HG02678 (cell line): ENCODE data around the gene SMNDC1.
A peak's percentile ranks its signal among the peaks of the same experiment; 100 is the strongest.
"Not testable (repeated sequence)": the region's sequence is repeated elsewhere in the genome, so short reads cannot be mapped to it uniquely, and the experiment has no call there.

Experiments
- ATAC-seq: cut with Tn5 transposase; IDR thresholded peaks from one replicate; pipeline ENCODE4 v1.9.1; 2021; ENCODE audit warnings: mild to moderate bottlenecking, moderate library complexity; ENCODE audit not compliant: unreplicated experiment

SMNDC1 gene

GRCh38 chr10:110285501-110285900, 19.2 kb downstream of the SMNDC1 start:
- no peak for ATAC-seq

- no peak for ATAC-seq
Observed at GRCh38 chr10:110284262-110284661, 20.5 kb downstream of the SMNDC1 start.

- peak; percentile 51 for ATAC-seq
Observed at GRCh38 chr10:110279407-110279986, 25.2 kb downstream of the SMNDC1 start.

DNA sequence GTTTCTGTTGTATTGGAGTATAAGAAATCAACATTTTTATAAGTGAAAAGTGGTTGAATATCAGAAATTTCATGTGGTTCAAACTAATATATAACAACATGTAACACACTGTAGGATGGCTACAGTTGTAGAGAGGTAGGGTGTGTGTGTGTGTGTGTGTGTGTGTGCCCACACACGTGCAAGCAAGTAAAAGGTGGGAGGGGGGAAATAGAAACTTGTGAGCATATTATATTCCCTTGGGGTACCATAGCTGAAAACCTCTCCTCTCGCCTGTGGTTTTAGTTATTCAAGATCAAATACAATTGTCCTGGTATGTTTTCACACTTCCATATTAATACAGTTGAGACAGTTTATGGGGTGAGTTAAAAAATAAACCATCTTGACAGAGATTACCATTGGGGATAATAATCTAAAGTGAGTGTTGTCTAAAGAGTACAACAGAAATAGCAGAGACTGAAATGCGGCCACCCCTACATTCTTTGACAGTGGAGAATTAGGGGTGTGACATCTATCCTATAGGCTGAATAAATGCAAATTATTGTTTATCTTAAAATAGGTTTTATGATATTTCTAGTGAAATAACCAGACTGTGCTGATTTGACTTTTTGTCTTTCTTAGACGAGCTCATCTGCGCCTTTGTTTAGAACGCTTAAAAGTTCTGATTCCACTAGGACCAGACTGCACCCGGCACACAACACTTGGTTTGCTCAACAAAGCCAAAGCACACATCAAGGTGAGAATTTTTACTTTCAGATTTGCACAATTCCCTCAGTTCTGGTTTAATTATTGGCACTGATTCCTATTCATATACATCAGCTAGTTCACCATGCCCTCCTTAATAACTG, 25.9 kb downstream of the SMNDC1 start:
- no peak for ATAC-seq

GRCh38 chr10:110277591-110277990, 27.1 kb downstream of the SMNDC1 start:
- ATAC-seq: no peak

DNA sequence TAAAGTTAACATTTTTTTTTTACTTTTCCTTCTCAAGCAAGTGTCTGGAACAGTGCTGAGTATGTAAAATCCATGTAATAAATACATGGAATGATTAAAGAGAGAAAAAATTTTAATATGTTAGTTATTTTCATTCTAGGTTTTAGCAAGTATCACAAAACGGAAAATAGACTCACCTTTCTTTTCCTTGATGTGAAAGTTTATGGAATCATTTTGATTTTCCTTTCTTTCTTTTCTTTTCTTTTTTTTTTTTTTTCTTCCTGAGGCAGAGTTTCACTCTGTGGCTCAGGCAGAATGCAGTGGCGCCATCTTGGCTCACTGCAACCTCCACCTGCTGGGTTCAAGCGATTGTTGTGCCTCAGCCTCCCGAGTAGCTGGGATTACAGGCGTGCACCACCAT, 28.1 kb downstream of the SMNDC1 start:
- no peak for ATAC-seq

DNA sequence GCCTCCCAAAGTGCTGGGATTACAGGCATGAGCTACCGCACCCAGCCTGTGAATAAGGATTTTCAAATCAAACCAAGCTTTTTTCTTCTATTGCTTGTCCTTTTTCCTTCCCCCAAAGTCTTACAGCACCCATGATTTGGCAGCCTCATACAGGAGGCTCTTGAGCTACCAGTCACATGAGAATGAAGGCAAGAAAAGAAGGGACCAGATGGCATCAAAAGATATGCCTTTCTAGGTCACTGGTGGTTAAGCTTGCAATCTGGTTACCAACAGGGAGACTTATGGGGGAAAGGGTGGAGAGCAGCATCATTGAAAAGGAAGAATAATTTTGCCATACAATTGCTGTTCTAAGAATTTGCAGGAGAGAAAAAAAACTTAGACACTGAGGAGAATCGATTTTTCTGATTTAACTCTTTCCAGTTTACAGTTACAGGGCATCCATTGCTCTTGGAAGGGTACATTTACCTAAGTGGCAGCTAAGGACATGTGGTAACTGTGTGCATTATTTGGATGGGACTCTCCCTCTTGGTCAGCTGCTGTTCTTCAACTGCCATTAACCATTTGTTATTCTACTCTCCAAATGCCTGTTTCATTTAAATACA, 29.5 kb downstream of the SMNDC1 start:
- ATAC-seq: no peak

- ATAC-seq: no peak
Observed at GRCh38 chr10:110274647-110275046, 30.1 kb downstream of the SMNDC1 start.

DNA sequence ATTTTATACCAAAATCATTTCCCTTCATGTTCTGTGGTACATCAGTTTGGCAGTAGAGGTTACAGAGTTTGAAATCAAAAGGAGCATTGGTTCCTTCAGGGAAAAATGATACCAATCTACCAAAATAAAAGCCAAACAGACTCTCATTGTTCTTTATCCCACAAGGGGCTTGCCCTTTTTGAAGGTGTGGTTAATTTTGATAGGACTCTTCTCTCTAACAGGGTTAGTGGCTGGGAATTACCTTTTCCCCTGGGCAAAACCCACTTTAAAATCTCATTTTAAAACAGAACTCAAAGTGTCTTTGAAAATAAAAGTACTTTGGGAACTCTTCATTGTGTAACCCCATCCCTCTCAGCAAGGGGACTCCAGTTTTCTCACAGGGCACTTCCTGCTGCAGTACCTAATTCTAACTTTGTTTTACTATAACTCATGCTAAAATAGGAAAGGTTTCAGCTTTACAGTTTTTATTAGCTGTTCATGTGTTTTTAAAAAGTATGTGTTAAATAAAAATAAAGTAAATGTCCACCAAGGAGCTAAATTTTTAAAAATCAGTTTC, 30.6 kb downstream of the SMNDC1 start:
- ATAC-seq: no peak

- ATAC-seq: peak; percentile 55
Observed at GRCh38 chr10:110273474-110273873, 31.2 kb downstream of the SMNDC1 start.

GRCh38 chr10:110272995-110273394, 31.7 kb downstream of the SMNDC1 start:
- not testable (repeated sequence) for ATAC-seq

- ATAC-seq: peak; percentile 51
Observed at GRCh38 chr10:110269374-110270318, 35.1 kb downstream of the SMNDC1 start.

- no peak for ATAC-seq
Observed at GRCh38 chr10:110268971-110269370, 35.7 kb downstream of the SMNDC1 start.

DNA sequence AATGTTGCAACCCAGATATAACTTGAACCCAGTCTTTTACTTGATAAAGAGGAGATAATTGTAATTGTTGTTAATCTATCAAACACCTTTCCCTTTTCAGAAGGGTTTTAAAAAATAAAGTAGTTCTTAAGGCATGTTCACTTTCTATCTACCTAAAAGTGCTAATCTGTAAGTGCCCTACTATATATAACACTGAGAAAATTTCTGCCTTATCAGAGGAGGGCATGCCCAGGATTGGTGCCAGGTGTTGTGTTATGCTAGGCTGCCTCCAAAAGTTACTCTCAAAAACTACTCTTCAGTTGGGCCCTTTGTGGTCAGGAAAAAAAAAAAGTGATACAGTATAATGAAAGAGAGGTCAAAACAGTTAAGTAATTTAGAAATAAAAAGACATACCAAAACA, 36.3 kb downstream of the SMNDC1 start:
- peak; percentile 56 for ATAC-seq

GRCh38 chr10:110267276-110267675, 37.4 kb downstream of the SMNDC1 start:
- no peak for ATAC-seq

DNA sequence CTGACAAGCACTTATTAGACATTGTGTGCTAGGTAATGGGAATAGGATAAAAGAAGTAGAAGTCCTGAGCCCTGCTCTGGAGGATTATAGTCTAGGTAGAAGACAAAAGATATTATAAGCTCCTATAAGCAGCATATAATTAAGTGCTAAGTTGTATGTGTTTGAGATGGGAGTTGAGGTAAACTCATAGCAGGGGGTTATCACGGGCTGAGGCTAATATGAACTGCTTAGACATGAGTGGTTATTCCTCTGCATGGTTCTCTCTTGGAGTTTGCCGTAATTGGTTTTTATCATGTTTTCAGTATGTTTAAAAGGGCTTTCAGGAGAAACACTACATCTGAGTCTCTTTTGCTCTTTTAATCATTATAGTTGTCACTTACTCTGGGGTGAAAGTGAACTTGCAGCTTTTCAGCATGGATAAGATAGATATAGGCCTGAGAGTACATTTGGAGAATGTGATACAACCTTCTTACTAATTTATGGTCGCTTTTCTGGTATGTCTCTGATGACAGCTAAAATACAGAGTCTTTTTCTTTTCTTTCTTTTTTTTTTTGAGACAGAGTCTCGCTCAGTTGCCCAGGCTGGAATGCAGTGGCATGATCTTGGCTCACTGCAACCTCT, 39.0 kb downstream of the SMNDC1 start:
- ATAC-seq: no peak

- ATAC-seq: no peak
Observed at GRCh38 chr10:110263164-110263563, 41.6 kb downstream of the SMNDC1 start.

GRCh38 chr10:110260746-110261477, 43.8 kb downstream of the SMNDC1 start:
- ATAC-seq: no peak

DNA sequence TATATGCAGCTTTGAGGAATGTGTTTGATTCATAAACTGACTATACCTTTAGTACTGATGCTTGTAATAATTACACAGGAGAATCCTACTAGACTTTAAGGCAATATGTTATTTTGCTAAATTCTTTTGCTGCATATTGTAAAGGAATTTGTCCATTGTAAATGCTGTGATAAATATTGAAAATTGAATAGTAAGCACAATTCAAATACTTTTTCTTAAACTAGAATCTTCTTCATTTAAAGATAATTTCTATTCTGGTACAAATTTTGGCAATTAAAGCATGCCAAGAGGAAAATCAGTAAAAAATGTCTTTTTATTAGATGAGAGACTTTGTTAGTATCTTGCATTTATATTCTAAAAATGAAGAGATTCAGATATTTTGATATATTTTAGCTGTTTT, 45.4 kb downstream of the SMNDC1 start:
- ATAC-seq: no peak

GRCh38 chr10:110258542-110258941, 46.2 kb downstream of the SMNDC1 start:
- no peak for ATAC-seq
